ENCODE data around the gene RPS25.

DNA sequence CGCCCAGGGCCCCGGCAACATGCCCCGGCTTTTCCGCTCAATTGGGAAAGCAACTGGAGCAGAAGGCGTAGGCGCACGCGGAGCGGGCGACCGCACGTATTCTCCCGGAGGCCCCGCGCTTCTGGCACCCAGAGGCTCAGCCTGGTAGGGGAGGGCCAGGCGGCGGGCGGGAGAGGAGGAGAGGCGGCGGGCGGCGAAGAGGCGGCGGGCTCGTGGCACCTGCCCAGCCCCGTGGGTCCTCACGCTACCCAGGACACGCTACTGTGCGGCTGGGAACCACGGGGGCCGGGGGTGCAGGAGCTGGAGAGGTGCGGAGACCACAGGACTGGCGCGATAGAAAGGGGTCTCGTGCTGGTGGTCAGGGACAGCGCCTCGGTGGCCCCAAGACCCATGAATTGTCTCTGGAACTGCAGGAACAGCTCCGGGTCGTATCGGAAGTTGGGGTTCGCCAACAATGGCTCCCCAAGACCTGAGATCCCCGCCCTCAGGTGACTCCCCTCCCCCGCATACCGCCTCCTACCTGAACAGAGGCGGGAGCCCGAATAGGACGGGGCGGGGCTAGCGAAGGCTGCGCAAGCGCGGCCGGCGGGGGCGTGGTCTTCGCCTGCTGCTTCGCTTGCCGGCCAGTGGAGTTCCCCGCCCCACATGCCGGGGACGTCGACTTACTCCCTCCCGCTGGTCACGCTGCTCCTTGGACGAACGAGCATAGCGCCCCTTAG, 12.3 kb upstream of the RPS25 start, which contains the start of gene SLC37A4:
- TF ChIP-seq POLR2A (IDR thresholded peaks at IDR 0.05): peak in 3 of 4 donors; percentile 14 to 68 (median 19)
- TF ChIP-seq CTCF (IDR thresholded peaks at IDR 0.05): peak in 4 of 6 experiments; percentile 66 to 96 (median 82)

Data from esophagus squamous epithelium (tissue), 4 donors.